Adrenal gland (tissue), 12 donors: Measurements from ENCODE around the gene ATP6AP1. TPM values are rescaled to one million over a fixed set of nuclear protein-coding genes. Genes with fewer than 3 reads are reported as not detected.
A peak's percentile ranks its signal among the peaks of the same experiment; 100 is the strongest.

Source experiments
- DNase-seq, 7 donors: peaks; one replicate each; pipeline ENCODE4 v3.0.0-alpha.2; 2019 to 2020
- H3K27ac ChIP-seq, 5 donors: fragments of 200-600 bp; sonication (generic) in 4 of 5; 1 replicate in 3 of 5; 2 replicates in 2 of 5; pipeline versions ENCODE4 v1.5.1 to v1.8.0; 2016 to 2020; ENCODE audit warnings: mild to moderate bottlenecking in 1 of 5
- H3K27me3 ChIP-seq: fragments of 200-600 bp; 2 replicates; pipeline ENCODE4 v1.8.0; 2021
- H3K36me3 ChIP-seq, 2 donors: fragments of 200-600 bp; replicated peaks in 1 of 2; 1 replicate in 1 of 2; 2 replicates in 1 of 2; pipeline versions ENCODE4 v1.5.1 to v1.8.0; 2018 to 2022
- H3K4me1 ChIP-seq, 2 donors: fragments of 200-600 bp; replicated peaks in 1 of 2; 1 replicate in 1 of 2; 2 replicates in 1 of 2; pipeline versions ENCODE4 v1.5.1 to v1.8.0; 2018 to 2021
- H3K4me3 ChIP-seq, 4 donors: fragments of 200-600 bp; sonication (generic) in 3 of 4; one replicate each; pipeline ENCODE4 v1.5.1; 2016 to 2018
- H3K9me3 ChIP-seq, 3 donors: fragments of 200-600 bp; sonication (generic) in 1 of 3; replicated peaks in 1 of 3; 1 replicate in 2 of 3; 2 replicates in 1 of 3; pipeline versions ENCODE4 v1.5.1 to v1.8.0; 2016 to 2021
- CTCF ChIP-seq, 6 experiments: fragments of 450-650 bp in 4 of 6; fragments of 200-600 bp in 2 of 6; sonication (generic) in 1 of 6; IDR thresholded peaks; 1 replicate in 5 of 6; 2 replicates in 1 of 6; pipeline versions ENCODE4 v1.5.1 to v1.8.0; 2016 to 2021; ENCODE audit warnings: antibody characterized with exemption in 6 of 6, mild to moderate bottlenecking in 2 of 6, moderate library complexity in 1 of 6
- POLR2A ChIP-seq, 2 donors: fragments of 450-650 bp; IDR thresholded peaks; one replicate each; pipeline ENCODE4 v1.6.1; 2017; ENCODE audit warnings: antibody characterized with exemption in 2 of 2, mild to moderate bottlenecking in 2 of 2, moderate library complexity in 1 of 2
- WGBS, 4 donors: extraction: QIAGEN DNeasy Blood & Tissue Kit in 2 of 4; methylation state at CpG; one replicate each; pipeline versions ENCODE4 v1.1.5 to v1.1.7; 2013 to 2017; 5-methylcytosine and 5-hydroxymethylcytosine counted together
- intact Hi-C, 2 donors: fragments of 100-400 bp; cut with DNase I; formaldehyde crosslinking; loops; one replicate each; pipeline versions ENCODE4 v1.14.1 to v1.15.0; 2022 to 2023
- polyA plus RNA-seq, 3 donors: library from polyadenylated mRNA; stranded (reverse); fragments of 200-250 nt in 2 of 3; fragments of 350-450 nt in 1 of 3; fragmentation: Illumina TruSeq in 1 of 3; extraction: RNeasy Lipid Tissue Mini Kit (QIAGEN cat#74804) in 1 of 3; gene quantifications; one replicate each; pipeline ENCODE4 v1.2.3, GENCODE V29; 2013 to 2014
- total RNA-seq, 9 donors: library from RNA; depleted of rRNA in 4 of 9; stranded (reverse); fragments of >200 nt in 4 of 9; fragments of 120-200 nt in 1 of 9; fragmentation: NEBNext Ultra II Directional in 1 of 9; extraction: Animal tissue kit (Norgen Biotek cat#: 25700) in 1 of 9; gene quantifications; one replicate each; pipeline versions ENCODE4 v1.1.0 to v1.2.4, GENCODE V29; 2013 to 2023
- donor health status: healthy with polysubstance abuse.
- donor health status: Bipolar disorder and iron deficiency.
- donor health status: DM: yes; HTN: yes; CAD: no.
- donor health status: DM: no; HTN: no; CAD: no.
- donor health status: DM: no; HTN: no; CAD: no.
- donor health status: DM: yes; HTN: yes; CAD: no.

Gene ATP6AP1
- total and polyA plus RNA-seq, 12 donors, result 55.4 to 170 (median 117) TPM

GRCh38 chrX:154477891-154478477, 49.5 kb downstream of the ATP6AP1 start:
- intact Hi-C loops, result no loop called here
- peak overlapping the region in 4 of 5 donors; percentile 37 to 90 (median 68) for H3K27ac ChIP-seq
- no peaks in the 10 kb centered on the region for H3K4me1 ChIP-seq
- H3K4me3 ChIP-seq, result peak overlapping the region in 1 of 4 donors; percentile 64
- WGBS, 4 donors, result 45 to 77% (median 64%) methylated on average over 10 to 24 of the region's 24 CpGs
- peak in 1 of 7 donors; percentile 19 for DNase-seq
- H3K36me3 ChIP-seq, result no peaks in the 10 kb centered on the region
- H3K27me3 ChIP-seq, result no peaks in the 10 kb centered on the region
- TF ChIP-seq CTCF (IDR thresholded peaks at IDR 0.05), result no peak
- TF ChIP-seq POLR2A (IDR thresholded peaks at IDR 0.05), result no peak
- H3K9me3 ChIP-seq, result no peaks in the 10 kb centered on the region

- Histone ChIP-seq H3K4me3 (peak within 1 kb of the TSS in 2 of 4 donors; percentile 34 to 64), H3K27ac (peak within 1 kb of the TSS; percentile 38 to 90 (median 78)), H3K4me1 (no peaks in the 10 kb centered on the region), H3K27me3 (no peaks in the 10 kb centered on the region), H3K36me3 (no peaks in the 10 kb centered on the region), H3K9me3 (no peaks in the 10 kb centered on the region)
- intact Hi-C loops, result no loop called here
- 2 to 50% (median 21%) methylated on average over 9 to 84 of the region's 85 CpGs for WGBS, 4 donors
- peak; percentile 93 to 96 (median 95) for DNase-seq
- no peak for TF ChIP-seq CTCF (IDR thresholded peaks at IDR 0.05)
- TF ChIP-seq POLR2A (IDR thresholded peaks at IDR 0.05), result peak in 1 of 2 donors; percentile 86
These were observed 50.5 kb downstream of the ATP6AP1 start, which contains the start of gene LAGE3 for GRCh38 chrX:154478728-154479622. TSS of gene LAGE3 (minus strand) at chrX:154479281. CDS start at chrX:154478915, 366 bp downstream.

- Histone ChIP-seq H3K36me3 (no peaks in the 10 kb centered on the region), H3K27me3 (no peaks in the 10 kb centered on the region), H3K4me3 (no peak overlapping the region), H3K27ac (peak overlapping the region; percentile 17 to 76 (median 53)), H3K9me3 (no peaks in the 10 kb centered on the region), H3K4me1 (peaks cover 5 to 9% of the 10 kb centered on the region in 2 donors)
- 31 to 71% (median 50%) methylated on average over 5 of the region's 5 CpGs for WGBS, 4 donors
- intact Hi-C loops, result no loop called here
- no peak for TF ChIP-seq CTCF (IDR thresholded peaks at IDR 0.05)
- TF ChIP-seq POLR2A (IDR thresholded peaks at IDR 0.05), result peak in 1 of 2 donors; percentile 65
- peak in 6 of 7 donors; percentile 60 to 81 (median 68) for DNase-seq
These were observed 52.7 kb downstream of the ATP6AP1 start for GRCh38 chrX:154481195-154481594.

GRCh38 chrX:154481911-154482601, 53.6 kb downstream of the ATP6AP1 start:
- Histone ChIP-seq H3K4me1 (peaks cover 5 to 9% of the 10 kb centered on the region in 2 donors), H3K36me3 (no peaks in the 10 kb centered on the region), H3K9me3 (no peaks in the 10 kb centered on the region), H3K27ac (peak overlapping the region in 2 of 5 donors; percentile 45 to 64), H3K27me3 (no peaks in the 10 kb centered on the region), H3K4me3 (no peak overlapping the region)
- intact Hi-C loops, result no loop called here
- TF ChIP-seq CTCF (IDR thresholded peaks at IDR 0.05) (no peak), POLR2A (IDR thresholded peaks at IDR 0.05) (no peak)
- 64 to 79% (median 75%) methylated on average over 9 to 14 of the region's 14 CpGs for WGBS, 4 donors
- peak in 1 of 7 donors; percentile 14 for DNase-seq
